ENCODE measurements around the gene TMEM123. TPM values are rescaled to one million over a fixed set of nuclear protein-coding genes. Genes with fewer than 3 reads are reported as not detected.

TMEM123 gene
- total and polyA plus RNA-seq, 2 of the 4 experiments (the other 2 are of a cell fraction): 96.9 to 127 TPM

- TF ChIP-seq RAD21 (IDR thresholded peaks at IDR 0.05; ENCODE audit: low read length): no peak
- TF ChIP-seq CHD1 (IDR thresholded peaks at IDR 0.05; ENCODE audit: low read depth, low read length): no peak
- no peak for TF ChIP-seq FOS (IDR thresholded peaks at IDR 0.05; ENCODE audit: low read depth, low read length)
Measured at GRCh38 chr11:102451681-102452460, 694 bp downstream of the TMEM123 start (continued).

- H3K36me3 ChIP-seq (ENCODE audit: control insufficient read depth, insufficient read depth, low read length): peaks cover 3% of the 10 kb centered on the region
- peak overlapping the region; percentile 13; the same call in 1 of the 2 replicates for H2BK20ac ChIP-seq (ENCODE audit: low read depth, low read length)
- no peaks in the 10 kb centered on the region for H3K27me3 ChIP-seq (ENCODE audit: control insufficient read depth, insufficient read depth, low read length)
- peaks cover 18 to 47% of the 10 kb centered on the region in 2 experiments; a peak in 3 of 4 replicates for H3K79me1 ChIP-seq (ENCODE audit: low read depth in 1 of 2, low read length in 2 of 2)
- CTCF ChIA-PET: interaction anchor here (0.6 kb wide), 1 partner anchor 27 kb away, joined by 3 read pairs; no protein-coding TSS in a partner anchor
- ATAC-seq (ENCODE audit: low read depth): no peak
- H3K56ac ChIP-seq (ENCODE audit: extremely low read depth, insufficient read depth, low read length): peak overlapping the region; percentile 73; the same call in 1 of the 2 replicates
- H2BK15ac ChIP-seq (ENCODE audit: low read depth, low read length): peak overlapping the region; percentile 59; the same call in 1 of the 3 replicates
- peak overlapping the region; percentile 81; the same call in 1 of the 2 replicates for H4K5ac ChIP-seq (ENCODE audit: low read depth, low read length)
- H3K27ac ChIP-seq (ENCODE audit: insufficient read depth, low read length): no peak overlapping the region; the same call in 1 of the 2 replicates
- POLR2A ChIA-PET (ENCODE audit: unreplicated experiment): interaction anchor here (0.6 kb wide), 1 partner anchor 12 kb away, joined by 5 read pairs; no protein-coding TSS in a partner anchor
- peak overlapping the region; percentile 93 for H3K9ac ChIP-seq (ENCODE audit: low read depth, low read length)
- H3K4me3 ChIP-seq (ENCODE audit: insufficient read depth, low read depth, low read length): peak overlapping the region; percentile 94
- H3K23ac ChIP-seq (ENCODE audit: low read depth, low read length): peak overlapping the region; percentile 69
- H4K91ac ChIP-seq (ENCODE audit: insufficient read depth, low read depth, low read length): no peak overlapping the region
- in situ Hi-C loops (cut with MboI; ENCODE audit: low sequenced_read_pairs) (no loop called here), dilution Hi-C loops (cut with HindIII; ENCODE audit: low sequenced_read_pairs, unreplicated experiment) (no loop called here), intact Hi-C loops (cut with micrococcal nuclease) (loop anchor here (5.0 kb wide), 2 partner anchors 59 to 104 kb away; partner anchors contain the start of gene BIRC2)
- TSS peak; percentile 31 for BruUV-seq (replicated peaks)
- H2BK120ac ChIP-seq (ENCODE audit: low read depth, low read length): peak overlapping the region; percentile 67
- peak overlapping the region; percentile 97 for H3K4me2 ChIP-seq (ENCODE audit: low read depth, low read length)
- 0 out of 2 replicates have a peak overlapping the region, but pooled peaks have one; percentile 6 for H2AK5ac ChIP-seq (ENCODE audit: low read depth, low read length)
- H3K4me1 ChIP-seq (ENCODE audit: control insufficient read depth, insufficient read depth, low read length): peaks cover 17% of the 10 kb centered on the region
- H3K4ac ChIP-seq (ENCODE audit: low read depth, low read length): peak overlapping the region; percentile 85; the same call in 1 of the 2 replicates
- peak overlapping the region; percentile 83 for H2BK5ac ChIP-seq (ENCODE audit: low read depth, low read length, poor library complexity, severe bottlenecking)
- WGBS, 2 experiments (ENCODE audit: extremely low coverage in 2 of 2, insufficient read length in 1 of 2): 29% methylated on average over 2 of the region's 6 CpGs; no CpG with 5 or more reads in 1 of the 2 experiments
- H4K8ac ChIP-seq (ENCODE audit: low read depth in 2 of 2, low read length in 2 of 2): peak overlapping the region; percentile 18 to 47; a peak in 1 of 4 replicates
- H3K9me1 ChIP-seq (ENCODE audit: insufficient read depth, low read length): peaks cover 8% of the 10 kb centered on the region; the same call in 1 of the 2 replicates
- peak overlapping the region; percentile 92 for H2AFZ ChIP-seq (replicated peaks; ENCODE audit: low read length, poor library complexity)
- peak overlapping the region; percentile 95 for H3K14ac ChIP-seq (replicated peaks; ENCODE audit: low read depth, low read length)
- DNase-seq: no peak
- H4K20me1 ChIP-seq (ENCODE audit: insufficient read depth, low read length): peaks cover 6% of the 10 kb centered on the region; the same call in 1 of the 2 replicates
- no peaks in the 10 kb centered on the region for H3K9me3 ChIP-seq (ENCODE audit: control insufficient read depth, insufficient read depth, low read length)
- H2AK9ac ChIP-seq (replicated peaks; ENCODE audit: low read depth, low read length, poor library complexity): no peak overlapping the region
- H3K18ac ChIP-seq (ENCODE audit: low read depth, low read length): peak overlapping the region; percentile 95; the same call in 1 of the 2 replicates
- no peak for TF ChIP-seq NFE2L2 (IDR thresholded peaks at IDR 0.05; ENCODE audit: low read depth, low read length)
- no peak for TF ChIP-seq RFX5 (IDR thresholded peaks at IDR 0.05; ENCODE audit: low read depth, low read length)
- TF ChIP-seq BHLHE40 (IDR thresholded peaks at IDR 0.05; ENCODE audit: low read depth, low read length): no peak
- TF ChIP-seq MAFK (IDR thresholded peaks at IDR 0.05; ENCODE audit: low read depth, low read length): no peak
- TF ChIP-seq ELK1 (IDR thresholded peaks at IDR 0.05; ENCODE audit: borderline replicate concordance, low read depth, low read length): no peak
- no peak for TF ChIP-seq SMC3 (IDR thresholded peaks at IDR 0.05; ENCODE audit: low read depth, low read length)
- TF ChIP-seq POLR2A (IDR thresholded peaks at IDR 0.05; ENCODE audit: low read depth, low read length): no peak
- no peak for TF ChIP-seq CEBPB (IDR thresholded peaks at IDR 0.05; ENCODE audit: low read depth, low read length)
- TF ChIP-seq RCOR1 (IDR thresholded peaks at IDR 0.05; ENCODE audit: insufficient replicate concordance, low read length): no peak
- no peak for TF ChIP-seq FOS (IDR thresholded peaks at IDR 0.05; ENCODE audit: low read depth, low read length)
- no peak for TF ChIP-seq MAZ (IDR thresholded peaks at IDR 0.05; ENCODE audit: borderline replicate concordance, low read depth, low read length)
- TF ChIP-seq CHD1 (IDR thresholded peaks at IDR 0.05; ENCODE audit: low read depth, low read length): no peak
Measured at GRCh38 chr11:102451041-102451680, 1.4 kb downstream of the TMEM123 start.
